H1 (cell line): ENCODE measurements around the gene C3. TPM values are rescaled to one million over a fixed set of nuclear protein-coding genes. Genes with fewer than 3 reads are reported as not detected.

ENCODE experiments used
- SUZ12 ChIP-seq: fragments of 200-600 bp; sonication (generic); IDR thresholded peaks from 2 replicates; pipeline ENCODE4 v1.6.1; 2012; ENCODE audit warnings: mild to moderate bottlenecking, inconsistent platforms, low read length, moderate library complexity, mixed read lengths
- polyA plus RNA-seq, 7 experiments: library from polyadenylated mRNA; depleted of rRNA in 3 of 7; stranded (reverse) in 5 of 7; unstranded in 2 of 7; fragments of >200 nt in 5 of 7; fragments of 200-250 nt in 2 of 7; gene quantifications; 1 replicate in 5 of 7; 2 replicates in 1 of 7; 4 replicates in 1 of 7; pipeline versions ENCODE4 v1.2.1 to v1.2.3, GENCODE V29; 2011 to 2013; ENCODE audit warnings: missing spikeins in 2 of 7, mixed read lengths in 2 of 7
- total RNA-seq: library from RNA; stranded (reverse); fragmentation: NEBNext Ultra II Directional; extraction: Animal tissue kit (Norgen Biotek cat#: 25700); gene quantifications from 2 replicates; pipeline ENCODE4 v1.2.1, GENCODE V29; 2021

The C3 gene
- total and polyA plus RNA-seq, 2 of the 8 experiments (the other 6 are each of a cell fraction or from before 2014, with no cell fraction given): 6.4 to 12.8 TPM

DNA sequence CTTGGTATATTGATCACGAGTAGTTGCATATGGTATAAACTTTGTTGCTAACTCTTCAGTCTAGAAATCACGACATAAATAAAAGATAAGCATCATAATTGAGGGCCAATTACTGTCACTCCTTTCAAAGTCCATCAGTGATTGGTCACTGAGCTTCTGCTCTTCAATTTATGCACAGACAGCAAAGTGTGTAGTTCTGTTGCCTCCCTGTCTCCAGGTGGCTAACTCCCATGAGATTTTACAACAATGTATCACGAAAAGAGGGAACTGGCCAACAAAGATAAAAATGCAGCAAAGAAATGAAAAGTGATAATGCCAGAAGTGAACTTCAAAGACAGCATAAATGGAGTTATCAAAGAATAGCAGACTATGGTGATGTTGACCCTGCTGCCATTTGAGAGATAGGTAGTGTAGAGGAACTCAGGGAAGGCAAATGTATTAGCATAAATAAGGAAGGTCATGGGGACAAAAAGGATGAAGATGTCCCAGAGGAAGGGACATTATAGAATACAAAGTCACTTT lies 37.8 kb downstream of the C3 start (continued):
- no peak for TF ChIP-seq SUZ12
